Thyroid gland (tissue), 4 donors: ENCODE results near the gene GABRR2. TPM values are rescaled to one million over a fixed set of nuclear protein-coding genes. Genes with fewer than 3 reads are reported as not detected.

Experiments used
- DNase-seq, 2 donors: peaks; one replicate each; pipeline ENCODE4 v3.0.0-alpha.2; 2019
- H3K27ac ChIP-seq, 3 donors: fragments of 200-600 bp; sonication (generic); 1 replicate in 2 of 3; 2 replicates in 1 of 3; pipeline ENCODE4 v1.5.1; 2016 to 2019; ENCODE audit warnings: mild to moderate bottlenecking in 1 of 3, moderate library complexity in 1 of 3
- H3K27me3 ChIP-seq: fragments of 200-600 bp; sonication (generic); one replicate; pipeline ENCODE4 v1.5.1; 2019
- H3K36me3 ChIP-seq, 2 donors: fragments of 200-600 bp; sonication (generic); one replicate each; pipeline ENCODE4 v1.5.1; 2016 to 2019
- H3K4me1 ChIP-seq, 2 donors: fragments of 200-600 bp; sonication (generic); one replicate each; pipeline ENCODE4 v1.5.1; 2017 to 2019
- H3K4me3 ChIP-seq, 3 donors: fragments of 200-600 bp; sonication (generic); replicated peaks in 1 of 3; 1 replicate in 2 of 3; 2 replicates in 1 of 3; pipeline ENCODE4 v1.5.1; 2016; ENCODE audit warnings: mild to moderate bottlenecking in 1 of 3
- H3K9me3 ChIP-seq: fragments of 200-600 bp; sonication (generic); one replicate; pipeline ENCODE4 v1.5.1; 2017
- CTCF ChIP-seq, 6 experiments: fragments of 200-600 bp in 3 of 6; fragments of 450-650 bp in 3 of 6; sonication (generic) in 3 of 6; IDR thresholded peaks; one replicate each; pipeline ENCODE4 v1.5.1; 2016 to 2019; ENCODE audit warnings: antibody characterized with exemption in 6 of 6, mild to moderate bottlenecking in 2 of 6, inconsistent platforms in 1 of 6, moderate library complexity in 1 of 6
- POLR2A ChIP-seq, 2 donors: fragments of 450-650 bp; IDR thresholded peaks; one replicate each; pipeline ENCODE4 v1.6.1; 2017; ENCODE audit warnings: antibody characterized with exemption in 2 of 2, mild to moderate bottlenecking in 2 of 2, moderate library complexity in 1 of 2
- WGBS, 2 donors: methylation state at CpG; one replicate each; pipeline ENCODE4 v1.1.5; 2017; 5-methylcytosine and 5-hydroxymethylcytosine counted together
- intact Hi-C: fragments of 100-400 bp; cut with DNase I; formaldehyde crosslinking; loops from one replicate; pipeline ENCODE4 v1.15.1; 2023
- total RNA-seq, 4 donors: library from RNA; depleted of rRNA; stranded (reverse); fragments of >200 nt; gene quantifications; one replicate each; pipeline ENCODE4 v1.2.3, GENCODE V29; 2016

Gene GABRR2
- total RNA-seq, 4 donors from 2014 or later: 0.42 to 2.1 (median 0.56) TPM

GRCh38 chr6:89258912-89259311 is 56.2 kb downstream of the GABRR2 start:
- TF ChIP-seq POLR2A (IDR thresholded peaks at IDR 0.05) (no peak), CTCF (IDR thresholded peaks at IDR 0.05) (no peak)
- Histone ChIP-seq H3K4me1 (no peaks in the 10 kb centered on the region), H3K4me3 (no peak overlapping the region), H3K9me3 (no peaks in the 10 kb centered on the region), H3K36me3 (no peaks in the 10 kb centered on the region), H3K27me3 (no peaks in the 10 kb centered on the region), H3K27ac (no peak overlapping the region)
- WGBS, 2 donors: 65 to 70% methylated on average over 3 of the region's 3 CpGs
- intact Hi-C loops: no loop called here
- DNase-seq: no peak

- no peaks in the 10 kb centered on the region for H3K36me3 ChIP-seq
- WGBS, 2 donors: 70 to 76% methylated on average over 4 of the region's 4 CpGs
- H3K27ac ChIP-seq: no peak overlapping the region
- DNase-seq: no peak
- H3K4me1 ChIP-seq: no peaks in the 10 kb centered on the region
- no peaks in the 10 kb centered on the region for H3K9me3 ChIP-seq
- H3K27me3 ChIP-seq: no peaks in the 10 kb centered on the region
- intact Hi-C loops: no loop called here
- no peak for TF ChIP-seq POLR2A (IDR thresholded peaks at IDR 0.05)
- no peak for TF ChIP-seq CTCF (IDR thresholded peaks at IDR 0.05)
- H3K4me3 ChIP-seq: no peak overlapping the region
These were observed 57.3 kb downstream of the GABRR2 start for GRCh38 chr6:89257781-89258180.

GRCh38 chr6:89257346-89257745 is 57.8 kb downstream of the GABRR2 start:
- H3K27me3 ChIP-seq: no peaks in the 10 kb centered on the region
- 88 to 98% methylated on average over 6 of the region's 6 CpGs for WGBS, 2 donors
- H3K27ac ChIP-seq: no peak overlapping the region
- no peaks in the 10 kb centered on the region for H3K36me3 ChIP-seq
- intact Hi-C loops: no loop called here
- no peaks in the 10 kb centered on the region for H3K9me3 ChIP-seq
- H3K4me3 ChIP-seq: no peak overlapping the region
- TF ChIP-seq CTCF (IDR thresholded peaks at IDR 0.05) (no peak), POLR2A (IDR thresholded peaks at IDR 0.05) (no peak)
- no peaks in the 10 kb centered on the region for H3K4me1 ChIP-seq
- no peak for DNase-seq

GRCh38 chr6:89255417-89255816 is 59.7 kb downstream of the GABRR2 start:
- H3K4me1 ChIP-seq: no peaks in the 10 kb centered on the region
- DNase-seq: no peak
- H3K27me3 ChIP-seq: no peaks in the 10 kb centered on the region
- intact Hi-C loops: no loop called here
- 95 to 98% methylated on average over 4 of the region's 4 CpGs for WGBS, 2 donors
- H3K9me3 ChIP-seq: no peaks in the 10 kb centered on the region
- TF ChIP-seq CTCF (IDR thresholded peaks at IDR 0.05): no peak
- TF ChIP-seq POLR2A (IDR thresholded peaks at IDR 0.05): no peak
- no peak overlapping the region for H3K4me3 ChIP-seq
- H3K27ac ChIP-seq: no peak overlapping the region
- H3K36me3 ChIP-seq: no peaks in the 10 kb centered on the region

- no peaks in the 10 kb centered on the region for H3K9me3 ChIP-seq
- TF ChIP-seq POLR2A (IDR thresholded peaks at IDR 0.05) (no peak), CTCF (IDR thresholded peaks at IDR 0.05) (no peak)
- H3K36me3 ChIP-seq: no peaks in the 10 kb centered on the region
- H3K27ac ChIP-seq: no peak overlapping the region
- no peak overlapping the region for H3K4me3 ChIP-seq
- H3K27me3 ChIP-seq: no peaks in the 10 kb centered on the region
- no peaks in the 10 kb centered on the region for H3K4me1 ChIP-seq
- intact Hi-C loops: no loop called here
- no peak for DNase-seq
These were observed 60.5 kb downstream of the GABRR2 start for GRCh38 chr6:89254569-89254968.
